ENCODE measurements around the gene MMP12. TPM values are rescaled to one million over a fixed set of nuclear protein-coding genes. Genes with fewer than 3 reads are reported as not detected.

MMP12 gene
- total RNA-seq, 1 experiment from 2014 or later: not detected

DNA sequence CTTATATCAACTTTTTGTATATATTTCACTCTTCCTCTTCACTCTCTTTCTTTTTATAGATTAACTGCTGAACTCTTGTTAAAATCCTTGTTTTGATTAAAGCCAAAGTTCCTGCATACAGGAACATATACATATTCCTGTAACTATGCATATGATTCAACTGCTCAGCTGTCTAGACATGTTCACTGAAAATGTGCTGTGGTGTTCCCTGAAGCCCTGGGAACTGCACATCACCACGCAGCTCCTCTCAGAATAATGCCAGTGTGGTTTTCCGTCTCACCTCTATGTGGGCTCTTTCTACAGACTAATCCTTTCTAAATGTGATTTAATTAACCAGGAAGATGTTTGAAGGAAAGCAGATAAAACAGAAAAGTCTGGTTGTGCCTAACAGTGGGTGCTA is 25.6 kb upstream of the MMP12 start:
- Histone ChIP-seq H3K4me2 (ENCODE audit: insufficient read depth, insufficient read length, low read length) (no peak overlapping the region), H3K9ac (ENCODE audit: extremely low read depth, insufficient read length, low read length) (no peak overlapping the region)

More for the DNA sequence above, 25.6 kb upstream of the MMP12 start:
- H3K4me1 ChIP-seq (ENCODE audit: insufficient read depth, low read length): no peaks in the 10 kb centered on the region
- no peak overlapping the region for H3K56ac ChIP-seq (ENCODE audit: insufficient read length, low read depth, low read length)
- no peak overlapping the region for H4K91ac ChIP-seq (ENCODE audit: insufficient read length, low read depth, low read length)
- no peaks in the 10 kb centered on the region for H3K23me2 ChIP-seq (ENCODE audit: insufficient read length, low read depth, low read length, poor library complexity, severe bottlenecking)
- no peak overlapping the region for H2BK5ac ChIP-seq (ENCODE audit: insufficient read length, low read length)
- no peaks in the 10 kb centered on the region for H3K27me3 ChIP-seq (ENCODE audit: insufficient read depth, low read length)
- H3K4ac ChIP-seq (ENCODE audit: low read depth, low read length): no peak overlapping the region
- no peak overlapping the region for H2AFZ ChIP-seq (ENCODE audit: low read length)
- H3T11ph ChIP-seq (ENCODE audit: low read length): no peak overlapping the region
- H2BK12ac ChIP-seq (ENCODE audit: insufficient read length, low read depth, low read length): no peak overlapping the region
- no peak for TF ChIP-seq CTCF (conservative IDR thresholded peaks at IDR 0.05)
- no peak overlapping the region for H4K5ac ChIP-seq (ENCODE audit: insufficient read length, low read depth, low read length)
- H3K23ac ChIP-seq (ENCODE audit: insufficient read length, low read depth, low read length): no peak overlapping the region
- peaks cover 4 to 10% (median 6%) of the 10 kb centered on the region in 3 experiments; a peak in 6 of 7 replicates for H3K36me3 Mint-ChIP-seq (ENCODE audit: insufficient read depth in 1 of 3, low read depth in 3 of 3)
- no peaks in the 10 kb centered on the region for H3K79me2 ChIP-seq (ENCODE audit: insufficient read depth, low read length)
- no peak overlapping the region for H3K18ac ChIP-seq (ENCODE audit: insufficient read length, low read depth, low read length)
- no peak overlapping the region for H2AK5ac ChIP-seq (ENCODE audit: insufficient read length, low read length)
- H3K79me1 ChIP-seq (ENCODE audit: insufficient read depth, low read depth, low read length, poor library complexity, severe bottlenecking): no peaks in the 10 kb centered on the region
- no peak overlapping the region for H4K8ac ChIP-seq (replicated peaks; ENCODE audit: insufficient read length, low read depth, low read length)
- H4K20me1 ChIP-seq (ENCODE audit: control insufficient read depth, insufficient read depth, insufficient read length): no peaks in the 10 kb centered on the region
- WGBS (ENCODE audit: extremely low coverage, insufficient read length, low lambda C conversion rate): no CpG with 5 or more reads among the region's 2 CpGs
- H3K27ac Mint-ChIP-seq: no peak overlapping the region
- H3K27me3 Mint-ChIP-seq (ENCODE audit: low read depth): no peaks in the 10 kb centered on the region
- no peak overlapping the region for H2BK15ac ChIP-seq (ENCODE audit: low read depth, low read length)
- no peak overlapping the region for H2BK120ac ChIP-seq (ENCODE audit: low read depth, low read length, poor library complexity, severe bottlenecking)
- H3K4me1 Mint-ChIP-seq: peaks cover 0 to 7% of the 10 kb centered on the region in 2 experiments; a peak in 1 of 4 replicates
- no peaks in the 10 kb centered on the region for H3K9me3 ChIP-seq (ENCODE audit: control insufficient read depth, low read depth, low read length)
- no peak for DNase-seq
- no peak overlapping the region for H3K27ac ChIP-seq (ENCODE audit: insufficient read length, low read depth, low read length)
- H3K4me3 Mint-ChIP-seq: no peak overlapping the region
- H2BK20ac ChIP-seq (ENCODE audit: low read depth, low read length, poor library complexity, severe bottlenecking): no peak overlapping the region
- H3K14ac ChIP-seq (ENCODE audit: insufficient read depth, low read length): no peak overlapping the region
- H3K9me3 Mint-ChIP-seq: peaks cover 7 to 13% of the 10 kb centered on the region in 2 experiments; a peak in 4 of 5 replicates
